ENCODE measurements around the gene XAF1. TPM values are rescaled to one million over a fixed set of nuclear protein-coding genes. Genes with fewer than 3 reads are reported as not detected.
A peak's percentile ranks its signal among the peaks of the same experiment; 100 is the strongest.

The XAF1 gene
- polyA plus RNA-seq, 1 of the 3 experiments (the other 2 are of a cell fraction): 0.03 TPM

DNA sequence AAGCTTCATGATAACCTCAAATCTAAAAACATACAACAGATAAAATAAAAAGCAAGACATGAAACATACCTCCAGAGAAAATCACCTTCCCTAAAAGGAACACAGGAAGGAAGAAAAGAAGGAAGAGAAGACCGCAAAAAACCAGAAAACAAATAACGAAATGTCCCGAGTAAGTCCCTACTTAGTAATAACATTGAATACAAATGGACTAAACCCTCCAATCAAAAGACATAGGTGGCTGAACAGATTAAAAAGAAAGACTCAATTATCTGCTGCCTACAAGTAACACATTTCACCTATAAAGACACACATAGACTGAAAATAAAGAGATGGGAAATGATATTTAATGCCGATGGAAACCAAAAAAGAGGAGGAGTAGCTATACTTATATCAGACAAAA lies 26.4 kb downstream of the XAF1 start (continued):
- TF ChIP-seq REST (IDR thresholded peaks at IDR 0.05; ENCODE audit: low read depth, low read length) (no peak), POLR2AphosphoS5 (IDR thresholded peaks at IDR 0.05; ENCODE audit: low read depth, low read length) (no peak), FOSL2 (IDR thresholded peaks at IDR 0.05; ENCODE audit: borderline replicate concordance, low read depth) (no peak), FOXJ3 (CRISPR knock-in tag; IDR thresholded peaks at IDR 0.05) (no peak), RFX5 (IDR thresholded peaks at IDR 0.05; ENCODE audit: low read length) (no peak), SIN3A (IDR thresholded peaks at IDR 0.05; ENCODE audit: borderline replicate concordance, low read depth, low read length) (no peak), NFIC (IDR thresholded peaks at IDR 0.05; ENCODE audit: borderline replicate concordance) (no peak), USF1 (IDR thresholded peaks at IDR 0.05; ENCODE audit: borderline replicate concordance, low read depth) (no peak), SMC3 (IDR thresholded peaks at IDR 0.05; ENCODE audit: low read depth, low read length) (no peak)

GRCh38 chr17:6786618-6787017 lies 30.8 kb downstream of the XAF1 start:
- H3K36me3 ChIP-seq (replicated peaks in 1 of 2; ENCODE audit: control insufficient read depth in 1 of 2, insufficient read depth in 2 of 2, low read length in 1 of 2): no peaks in the 10 kb centered on the region
- no peak overlapping the region for H3K9ac ChIP-seq
- no peaks in the 10 kb centered on the region for H3K9me3 ChIP-seq
- DNase-seq: no peak
- H2AFZ ChIP-seq (ENCODE audit: low read depth): peak overlapping the region; percentile 64; the same call in 1 of the 2 replicates
- no peaks in the 10 kb centered on the region for H3K4me1 ChIP-seq (ENCODE audit: control insufficient read depth in 1 of 2, insufficient read depth in 2 of 2, low read depth in 1 of 2, low read length in 1 of 2)
- H3K4me2 ChIP-seq: peak overlapping the region; percentile 64
- 2% methylated on average over 8 of the region's 8 CpGs for WGBS (ENCODE audit: low lambda C conversion rate)
- no peaks in the 10 kb centered on the region for H3K9me2 ChIP-seq
- H3K4me3 ChIP-seq (ENCODE audit: low read depth in 2 of 2, low read length in 1 of 2): no peak overlapping the region; a peak in 1 of 4 replicates
- no peaks in the 10 kb centered on the region for H3K79me2 ChIP-seq (ENCODE audit: insufficient read depth)
- no peak overlapping the region for H3K27ac ChIP-seq (ENCODE audit: low read depth in 2 of 2, low read length in 1 of 2)
- no peaks in the 10 kb centered on the region for H3F3A ChIP-seq (replicated peaks; ENCODE audit: insufficient read depth)
- no peaks in the 10 kb centered on the region for H4K20me1 ChIP-seq (ENCODE audit: insufficient read depth)
- CTCF ChIA-PET: interaction anchor here (1.0 kb wide), 1 partner anchor 57 kb away, joined by 3 read pairs; no protein-coding TSS in a partner anchor
- H3K27me3 ChIP-seq (ENCODE audit: insufficient read depth): peaks cover 23% of the 10 kb centered on the region; the same call in 1 of the 2 replicates
- POLR2A ChIA-PET: no interaction called here
- TF ChIP-seq, protein P1, sequence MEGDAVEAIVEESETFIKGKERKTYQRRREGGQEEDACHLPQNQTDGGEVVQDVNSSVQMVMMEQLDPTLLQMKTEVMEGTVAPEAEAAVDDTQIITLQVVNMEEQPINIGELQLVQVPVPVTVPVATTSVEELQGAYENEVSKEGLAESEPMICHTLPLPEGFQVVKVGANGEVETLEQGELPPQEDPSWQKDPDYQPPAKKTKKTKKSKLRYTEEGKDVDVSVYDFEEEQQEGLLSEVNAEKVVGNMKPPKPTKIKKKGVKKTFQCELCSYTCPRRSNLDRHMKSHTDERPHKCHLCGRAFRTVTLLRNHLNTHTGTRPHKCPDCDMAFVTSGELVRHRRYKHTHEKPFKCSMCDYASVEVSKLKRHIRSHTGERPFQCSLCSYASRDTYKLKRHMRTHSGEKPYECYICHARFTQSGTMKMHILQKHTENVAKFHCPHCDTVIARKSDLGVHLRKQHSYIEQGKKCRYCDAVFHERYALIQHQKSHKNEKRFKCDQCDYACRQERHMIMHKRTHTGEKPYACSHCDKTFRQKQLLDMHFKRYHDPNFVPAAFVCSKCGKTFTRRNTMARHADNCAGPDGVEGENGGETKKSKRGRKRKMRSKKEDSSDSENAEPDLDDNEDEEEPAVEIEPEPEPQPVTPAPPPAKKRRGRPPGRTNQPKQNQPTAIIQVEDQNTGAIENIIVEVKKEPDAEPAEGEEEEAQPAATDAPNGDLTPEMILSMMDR (IDR thresholded peaks at IDR 0.05): no peak
- TF ChIP-seq NRF1 (IDR thresholded peaks at IDR 0.05; ENCODE audit: low read depth, low read length): no peak
- TF ChIP-seq SIN3A (IDR thresholded peaks at IDR 0.05; ENCODE audit: borderline replicate concordance, low read depth, low read length): no peak
- no peak for TF ChIP-seq TCF12 (IDR thresholded peaks at IDR 0.05)
- no peak for TF ChIP-seq RFX5 (IDR thresholded peaks at IDR 0.05; ENCODE audit: low read length)
- TF ChIP-seq, protein P2, sequence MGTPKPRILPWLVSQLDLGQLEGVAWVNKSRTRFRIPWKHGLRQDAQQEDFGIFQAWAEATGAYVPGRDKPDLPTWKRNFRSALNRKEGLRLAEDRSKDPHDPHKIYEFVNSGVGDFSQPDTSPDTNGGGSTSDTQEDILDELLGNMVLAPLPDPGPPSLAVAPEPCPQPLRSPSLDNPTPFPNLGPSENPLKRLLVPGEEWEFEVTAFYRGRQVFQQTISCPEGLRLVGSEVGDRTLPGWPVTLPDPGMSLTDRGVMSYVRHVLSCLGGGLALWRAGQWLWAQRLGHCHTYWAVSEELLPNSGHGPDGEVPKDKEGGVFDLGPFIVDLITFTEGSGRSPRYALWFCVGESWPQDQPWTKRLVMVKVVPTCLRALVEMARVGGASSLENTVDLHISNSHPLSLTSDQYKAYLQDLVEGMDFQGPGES (IDR thresholded peaks at IDR 0.05; ENCODE audit: low read depth, low read length): no peak
- no peak for TF ChIP-seq REST (IDR thresholded peaks at IDR 0.05; ENCODE audit: low read depth, low read length)
- TF ChIP-seq RXRA (IDR thresholded peaks at IDR 0.05; ENCODE audit: borderline replicate concordance, low read depth): no peak
- TF ChIP-seq POLR2AphosphoS5 (IDR thresholded peaks at IDR 0.05; ENCODE audit: low read depth, low read length): no peak
- no peak for TF ChIP-seq FOSL2 (IDR thresholded peaks at IDR 0.05; ENCODE audit: borderline replicate concordance, low read depth)
- TF ChIP-seq JUND (IDR thresholded peaks at IDR 0.05): no peak
- TF ChIP-seq CHD2 (IDR thresholded peaks at IDR 0.05; ENCODE audit: low read length, partially characterized antibody): no peak
- no peak for TF ChIP-seq USF1 (IDR thresholded peaks at IDR 0.05; ENCODE audit: borderline replicate concordance, low read depth)
- TF ChIP-seq FOXJ3 (CRISPR knock-in tag; IDR thresholded peaks at IDR 0.05): no peak
- TF ChIP-seq EP300 (IDR thresholded peaks at IDR 0.05; ENCODE audit: borderline replicate concordance in 1 of 2, low read depth in 1 of 2, low read length in 1 of 2): no peak
- TF ChIP-seq GATA2 (CRISPR knock-in tag; IDR thresholded peaks at IDR 0.05): no peak

Measured in SK-N-SH (cell line).